Measurements from ENCODE around the gene BCHE.

- TF ChIP-seq, protein P1, sequence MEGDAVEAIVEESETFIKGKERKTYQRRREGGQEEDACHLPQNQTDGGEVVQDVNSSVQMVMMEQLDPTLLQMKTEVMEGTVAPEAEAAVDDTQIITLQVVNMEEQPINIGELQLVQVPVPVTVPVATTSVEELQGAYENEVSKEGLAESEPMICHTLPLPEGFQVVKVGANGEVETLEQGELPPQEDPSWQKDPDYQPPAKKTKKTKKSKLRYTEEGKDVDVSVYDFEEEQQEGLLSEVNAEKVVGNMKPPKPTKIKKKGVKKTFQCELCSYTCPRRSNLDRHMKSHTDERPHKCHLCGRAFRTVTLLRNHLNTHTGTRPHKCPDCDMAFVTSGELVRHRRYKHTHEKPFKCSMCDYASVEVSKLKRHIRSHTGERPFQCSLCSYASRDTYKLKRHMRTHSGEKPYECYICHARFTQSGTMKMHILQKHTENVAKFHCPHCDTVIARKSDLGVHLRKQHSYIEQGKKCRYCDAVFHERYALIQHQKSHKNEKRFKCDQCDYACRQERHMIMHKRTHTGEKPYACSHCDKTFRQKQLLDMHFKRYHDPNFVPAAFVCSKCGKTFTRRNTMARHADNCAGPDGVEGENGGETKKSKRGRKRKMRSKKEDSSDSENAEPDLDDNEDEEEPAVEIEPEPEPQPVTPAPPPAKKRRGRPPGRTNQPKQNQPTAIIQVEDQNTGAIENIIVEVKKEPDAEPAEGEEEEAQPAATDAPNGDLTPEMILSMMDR (IDR thresholded peaks at IDR 0.05; ENCODE audit: insufficient read depth, low read length, poor library complexity, severe bottlenecking) = no peak
- no peak for TF ChIP-seq EZH2phosphoT487 (conservative IDR thresholded peaks at IDR 0.05; ENCODE audit: low read length)
Observed at GRCh38 chr3:165827233-165827632, 10.0 kb downstream of the BCHE start.

All from SU-DHL-6 (cell line).